Non-pigmented ciliary epithelial cell (primary cell): ENCODE measurements around the gene PPP6R2.
"Not testable (repeated sequence)": the region's sequence is repeated elsewhere in the genome, so short reads cannot be mapped to it uniquely, and the experiment has no call there.

Source experiments
- DNase-seq: peaks from one replicate; pipeline ENCODE4 v3.0.0-alpha.2; 2010; ENCODE audit warnings: low read depth

Gene PPP6R2

GRCh38 chr22:50318698-50319411 is 24.3 kb upstream of the PPP6R2 start:
- no peak for DNase-seq

GRCh38 chr22:50319503-50319951 is 23.6 kb upstream of the PPP6R2 start:
- DNase-seq, result no peak

GRCh38 chr22:50320116-50320515 is 23.0 kb upstream of the PPP6R2 start:
- no peak for DNase-seq

- no peak for DNase-seq
Measured at GRCh38 chr22:50320671-50321325, 22.3 kb upstream of the PPP6R2 start.

GRCh38 chr22:50322382-50323104 is 20.6 kb upstream of the PPP6R2 start:
- DNase-seq, result not testable (repeated sequence)

GRCh38 chr22:50323900-50324299 is 19.2 kb upstream of the PPP6R2 start:
- no peak for DNase-seq

- DNase-seq, result no peak
Measured at GRCh38 chr22:50325444-50326224, 17.5 kb upstream of the PPP6R2 start.

- no peak for DNase-seq
Measured at GRCh38 chr22:50326225-50326955, 16.7 kb upstream of the PPP6R2 start.

- no peak for DNase-seq
Measured at GRCh38 chr22:50326956-50327710, 16.0 kb upstream of the PPP6R2 start, which contains the start of gene DENND6B. DENND6B (minus strand) TSS chr22:50327012; CDS start chr22:50326988, 24 bp downstream.

GRCh38 chr22:50327711-50328019 is 15.5 kb upstream of the PPP6R2 start:
- no peak for DNase-seq

GRCh38 chr22:50329236-50329635 is 13.9 kb upstream of the PPP6R2 start:
- DNase-seq, result no peak

GRCh38 chr22:50334433-50334832 is 8.7 kb upstream of the PPP6R2 start:
- not testable (repeated sequence) for DNase-seq

- no peak for DNase-seq
Measured at GRCh38 chr22:50337262-50338041, 5.7 kb upstream of the PPP6R2 start.

- DNase-seq, result no peak
Measured at GRCh38 chr22:50338042-50338573, 5.0 kb upstream of the PPP6R2 start.

- DNase-seq, result no peak
Measured at GRCh38 chr22:50338860-50339462, 4.2 kb upstream of the PPP6R2 start.

- DNase-seq, result no peak
Measured at GRCh38 chr22:50339945-50340879, 2.9 kb upstream of the PPP6R2 start.

- no peak for DNase-seq
Measured at GRCh38 chr22:50341977-50342650, 1.0 kb upstream of the PPP6R2 start.

- no peak for DNase-seq
Measured at GRCh38 chr22:50343541-50343935, 411 bp downstream of the PPP6R2 start.
